HCEC 1CT (cell line): ENCODE results near the gene ATXN7L1.
"Not testable (repeated sequence)": the region's sequence is repeated elsewhere in the genome, so short reads cannot be mapped to it uniquely, and the experiment has no call there.

Source experiments
- DNase-seq: peaks from one replicate; pipeline ENCODE4 v3.0.0-alpha.2; 2017

Gene ATXN7L1

DNA sequence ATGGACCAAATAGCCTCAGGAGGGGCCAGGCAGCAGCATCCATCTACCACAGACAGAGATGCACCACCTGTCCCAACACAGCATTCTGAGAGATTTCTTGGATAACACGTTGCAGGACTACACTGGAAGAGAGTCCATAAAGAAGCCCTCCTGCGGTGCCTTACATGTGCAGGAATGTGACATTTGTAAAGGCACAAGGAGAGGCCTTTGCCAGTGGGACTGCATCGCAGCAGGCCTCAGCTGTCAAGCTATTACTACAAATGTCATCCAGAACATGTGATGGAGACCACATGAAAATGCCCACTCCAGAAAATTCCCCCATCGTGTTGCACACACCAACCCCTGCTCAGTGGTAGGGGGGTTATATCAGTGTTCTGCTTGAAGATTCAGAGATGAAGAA is 77.4 kb downstream of the ATXN7L1 start:
- DNase-seq: no peak

DNA sequence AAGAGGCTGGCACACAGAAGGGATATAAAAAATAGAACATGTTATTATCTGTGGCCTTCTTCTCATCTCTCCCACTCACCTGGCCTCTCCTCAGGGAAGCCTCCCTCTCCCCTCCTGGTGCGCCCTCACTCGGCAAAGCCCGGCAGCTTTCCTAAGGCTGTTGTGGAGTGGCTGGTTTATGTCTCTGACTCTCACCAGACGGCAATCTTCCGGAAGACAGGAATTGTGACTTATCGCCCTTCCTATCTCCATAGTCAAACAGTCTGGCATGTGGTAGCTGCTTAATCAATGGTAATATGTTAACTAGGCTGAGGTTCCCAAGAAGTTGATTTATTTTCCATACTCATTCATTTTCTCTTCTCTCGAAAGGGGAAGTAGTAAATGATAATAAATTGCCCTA is 78.7 kb downstream of the ATXN7L1 start:
- DNase-seq: no peak

DNA sequence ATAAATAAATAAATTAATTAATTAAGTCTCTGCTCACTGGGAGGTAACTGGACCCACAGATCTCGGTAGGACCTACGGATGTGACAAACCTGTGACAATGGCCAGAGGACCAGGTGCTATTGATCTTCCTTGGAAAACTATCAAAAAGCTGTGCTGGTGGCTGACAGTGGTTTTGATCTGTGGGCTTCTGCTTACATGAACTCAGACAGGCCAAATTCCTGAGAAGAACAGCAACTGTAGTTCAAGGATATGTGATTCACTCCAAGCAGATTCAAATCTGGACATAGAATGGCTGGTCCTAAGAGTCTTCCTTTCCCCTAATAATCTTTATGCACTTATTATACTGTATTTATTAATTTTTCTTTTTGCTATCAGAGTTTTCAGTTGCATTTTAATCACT is 80.0 kb downstream of the ATXN7L1 start:
- DNase-seq: peak; percentile 56

DNA sequence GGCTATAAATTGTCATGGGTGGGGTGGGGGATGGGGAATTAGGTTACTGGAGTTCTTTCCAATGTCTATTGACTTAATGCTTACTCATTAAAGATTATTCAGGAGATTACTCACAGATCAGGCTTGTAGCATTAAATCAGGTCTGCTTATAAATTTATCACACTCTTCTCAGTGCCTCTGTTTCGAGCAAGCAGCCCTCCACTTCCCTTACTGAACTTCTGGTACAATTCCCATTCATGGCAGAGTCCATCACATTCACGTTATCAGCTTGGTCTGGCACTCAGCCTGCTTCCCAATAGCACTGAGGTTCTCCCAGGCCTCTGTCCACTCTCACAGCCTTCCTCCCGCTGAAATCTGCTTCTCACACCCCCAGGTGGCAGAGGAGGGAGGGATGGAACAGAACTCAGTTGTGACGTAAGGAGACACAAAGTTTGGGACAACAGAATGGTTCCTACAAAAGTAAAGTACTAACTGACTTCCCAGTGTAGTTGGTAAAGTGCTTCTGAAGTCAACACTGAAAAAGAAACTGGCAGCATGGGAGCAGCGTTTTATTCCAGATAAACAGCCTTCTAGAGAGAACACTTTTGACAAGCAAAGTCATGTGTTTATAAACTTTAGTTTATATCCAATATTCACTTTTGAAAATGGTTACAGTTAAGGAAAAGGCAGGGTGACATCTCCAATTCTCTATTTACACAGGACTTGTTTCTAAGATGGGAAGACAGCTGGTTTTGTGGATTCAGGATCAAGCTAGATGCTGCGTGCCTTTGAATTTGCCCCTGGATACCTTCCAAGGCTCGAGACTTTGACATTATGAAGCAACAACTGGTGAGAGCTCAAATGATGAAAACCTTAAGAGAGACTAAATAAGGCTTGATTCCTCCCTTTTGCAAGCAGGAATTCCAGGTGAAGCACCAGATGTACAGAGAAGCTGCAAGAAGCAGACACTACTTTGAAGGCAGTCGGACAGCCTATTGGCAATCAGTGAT is 81.4 kb downstream of the ATXN7L1 start:
- DNase-seq: peak; percentile 66

DNA sequence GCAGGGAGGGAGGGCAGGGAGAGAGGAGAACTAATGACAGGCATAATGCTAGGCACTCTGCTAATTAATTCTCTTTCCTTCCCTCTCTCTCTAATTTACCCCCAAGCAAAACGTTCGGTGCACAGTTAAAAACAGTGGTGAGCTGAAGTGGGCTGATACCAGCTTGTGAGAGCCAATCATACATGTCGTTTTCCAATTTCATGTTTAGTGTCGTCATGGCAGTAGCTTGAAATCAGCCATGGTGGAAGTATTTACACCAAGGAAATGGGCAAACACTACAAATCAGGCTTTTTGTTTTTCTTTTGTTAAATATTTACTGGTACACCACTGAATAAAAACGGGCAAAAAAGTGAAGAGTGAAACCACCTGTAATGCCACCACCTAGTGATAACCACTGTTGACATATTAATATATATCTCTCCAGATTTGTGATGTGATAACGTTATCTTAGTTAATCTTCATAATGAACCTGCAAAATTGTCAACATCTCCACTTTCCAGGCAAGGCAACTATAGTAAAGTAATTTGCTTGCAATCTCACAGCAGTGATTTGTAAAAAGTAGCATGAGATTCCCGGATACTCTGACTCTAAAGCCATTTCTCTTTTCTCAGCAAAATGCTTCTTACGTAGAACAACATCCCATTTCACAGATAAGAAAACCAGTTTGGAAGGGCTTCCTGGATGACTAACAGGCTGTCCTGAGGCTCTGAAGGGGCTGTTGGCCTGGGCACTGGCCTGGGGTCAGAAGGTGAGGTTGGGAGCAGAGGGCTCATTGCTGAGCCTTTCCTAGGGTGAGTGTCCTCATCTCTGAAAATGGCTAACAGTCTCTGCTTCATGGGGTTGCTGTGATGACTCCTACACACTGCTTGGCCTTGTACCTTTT is 83.7 kb downstream of the ATXN7L1 start:
- DNase-seq: no peak

DNA sequence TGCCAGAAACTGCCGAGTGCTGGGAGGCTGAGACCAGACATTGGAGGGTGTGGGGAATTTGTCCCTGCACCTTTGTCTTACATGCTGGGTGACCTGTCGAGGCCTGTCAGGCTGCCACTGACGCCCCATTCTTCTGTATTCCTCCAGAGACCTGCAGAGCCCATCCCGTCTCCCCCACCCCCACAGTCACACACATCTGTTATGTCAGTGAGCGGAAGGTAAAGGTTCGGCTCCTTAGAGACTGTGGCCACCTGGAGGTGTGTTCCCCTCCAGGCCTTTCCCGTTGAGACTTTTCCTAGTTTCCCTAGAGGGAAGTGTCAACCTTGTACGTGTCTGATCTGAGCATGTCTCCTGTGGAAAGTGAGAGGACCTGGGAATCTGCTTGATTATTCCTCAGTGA is 84.5 kb downstream of the ATXN7L1 start:
- DNase-seq: no peak

DNA sequence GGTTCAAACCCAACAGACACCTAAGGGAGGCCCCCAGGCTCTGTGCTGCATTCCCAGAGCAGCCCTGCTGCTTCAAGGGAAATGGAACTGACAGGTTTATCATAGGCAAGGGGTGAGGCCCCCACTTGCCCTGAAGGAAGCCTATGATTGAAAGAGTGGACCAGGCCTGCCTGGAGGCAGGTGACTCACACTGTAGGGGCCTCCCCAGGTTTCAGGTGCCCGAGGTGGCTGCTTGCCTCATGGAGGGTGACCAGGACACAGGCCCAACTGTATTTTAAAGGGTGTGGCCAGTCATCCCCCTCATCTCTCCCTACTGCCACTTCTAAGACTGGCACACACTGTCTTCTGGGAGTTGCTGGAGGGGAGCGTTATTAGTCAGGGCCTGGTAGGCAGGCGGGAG is 85.4 kb downstream of the ATXN7L1 start:
- DNase-seq: no peak

DNA sequence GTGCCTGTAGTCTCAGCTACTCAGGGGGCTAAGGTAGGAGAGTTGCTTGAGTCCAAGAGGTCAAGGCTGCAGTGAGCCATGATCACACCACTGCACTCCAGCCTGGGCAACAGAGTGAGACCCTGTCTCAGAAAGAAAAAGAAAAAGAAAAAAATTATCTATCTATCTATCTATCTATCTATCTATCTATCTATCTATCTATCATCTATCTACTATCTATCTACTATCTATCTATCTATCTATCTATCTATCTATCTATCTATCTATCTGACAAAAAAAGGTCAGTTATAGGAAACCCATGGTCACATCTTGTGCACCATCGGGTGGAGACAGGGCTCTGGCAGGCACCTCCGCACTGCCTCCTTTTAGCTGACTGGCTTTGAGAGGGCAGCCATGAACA is 85.9 kb downstream of the ATXN7L1 start:
- not testable (repeated sequence) for DNase-seq

DNA sequence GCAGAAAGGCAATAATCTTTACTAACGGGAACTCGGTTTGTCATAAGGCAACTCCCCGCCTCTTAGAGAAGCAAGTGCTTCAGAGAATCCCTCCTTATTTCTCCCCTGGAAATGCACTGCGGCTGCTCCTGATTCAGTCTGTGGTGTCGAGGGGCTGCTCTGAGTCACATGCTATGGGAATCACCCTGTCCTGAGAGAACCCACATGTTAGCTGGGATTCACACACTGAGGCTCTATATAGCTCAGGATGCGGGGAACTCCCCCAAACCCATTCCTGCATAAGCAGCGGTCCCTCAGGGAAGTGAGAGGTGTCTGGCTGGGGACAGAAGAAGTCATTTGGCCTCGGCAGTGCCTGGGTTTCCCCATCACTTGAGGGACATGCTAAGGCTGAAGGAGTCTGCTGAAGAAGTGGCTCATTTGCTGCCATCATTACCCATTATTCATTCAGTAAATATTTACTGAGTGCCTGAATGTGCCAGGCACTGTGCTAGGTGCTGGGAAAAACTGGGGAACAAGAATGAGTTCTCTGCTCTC is 87.5 kb downstream of the ATXN7L1 start:
- DNase-seq: no peak

DNA sequence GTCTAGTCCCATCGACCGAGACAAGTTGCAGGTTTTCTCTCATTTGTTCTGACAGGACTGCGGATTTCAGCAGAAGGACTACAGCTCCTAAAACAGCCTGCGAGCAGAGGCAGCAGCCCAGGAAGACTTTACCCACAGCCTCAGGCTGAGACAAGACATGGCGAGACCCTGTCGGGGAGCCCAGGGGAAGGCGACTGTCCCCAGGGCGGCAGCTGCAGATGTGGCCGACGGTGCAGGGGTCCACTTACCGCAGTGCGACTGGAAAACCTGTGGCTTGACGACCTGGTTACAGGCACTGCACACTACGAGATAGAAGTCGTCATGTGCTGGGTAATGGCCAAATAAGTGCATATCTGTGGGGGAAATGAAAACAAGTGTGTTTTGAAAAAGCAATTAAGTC is 88.0 kb downstream of the ATXN7L1 start:
- DNase-seq: no peak

DNA sequence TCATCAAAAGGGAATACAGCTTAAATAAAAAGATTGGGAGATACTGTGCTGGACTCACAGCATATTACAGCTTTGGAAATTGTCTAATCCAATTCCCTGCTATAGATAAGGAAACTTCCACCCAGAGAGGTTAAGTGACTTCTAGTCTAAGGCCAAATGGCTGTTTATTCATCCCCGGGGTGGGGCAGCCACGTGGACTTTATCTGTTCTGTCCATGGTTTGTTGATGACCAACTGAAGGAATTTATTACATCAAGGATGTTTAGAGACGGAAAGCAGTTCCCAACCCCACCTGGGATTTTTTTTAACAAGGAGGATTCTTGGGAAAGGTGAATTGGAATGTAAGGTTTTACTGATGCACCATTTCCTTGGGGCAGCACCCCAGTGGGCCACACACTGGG is 88.6 kb downstream of the ATXN7L1 start:
- no peak for DNase-seq

DNA sequence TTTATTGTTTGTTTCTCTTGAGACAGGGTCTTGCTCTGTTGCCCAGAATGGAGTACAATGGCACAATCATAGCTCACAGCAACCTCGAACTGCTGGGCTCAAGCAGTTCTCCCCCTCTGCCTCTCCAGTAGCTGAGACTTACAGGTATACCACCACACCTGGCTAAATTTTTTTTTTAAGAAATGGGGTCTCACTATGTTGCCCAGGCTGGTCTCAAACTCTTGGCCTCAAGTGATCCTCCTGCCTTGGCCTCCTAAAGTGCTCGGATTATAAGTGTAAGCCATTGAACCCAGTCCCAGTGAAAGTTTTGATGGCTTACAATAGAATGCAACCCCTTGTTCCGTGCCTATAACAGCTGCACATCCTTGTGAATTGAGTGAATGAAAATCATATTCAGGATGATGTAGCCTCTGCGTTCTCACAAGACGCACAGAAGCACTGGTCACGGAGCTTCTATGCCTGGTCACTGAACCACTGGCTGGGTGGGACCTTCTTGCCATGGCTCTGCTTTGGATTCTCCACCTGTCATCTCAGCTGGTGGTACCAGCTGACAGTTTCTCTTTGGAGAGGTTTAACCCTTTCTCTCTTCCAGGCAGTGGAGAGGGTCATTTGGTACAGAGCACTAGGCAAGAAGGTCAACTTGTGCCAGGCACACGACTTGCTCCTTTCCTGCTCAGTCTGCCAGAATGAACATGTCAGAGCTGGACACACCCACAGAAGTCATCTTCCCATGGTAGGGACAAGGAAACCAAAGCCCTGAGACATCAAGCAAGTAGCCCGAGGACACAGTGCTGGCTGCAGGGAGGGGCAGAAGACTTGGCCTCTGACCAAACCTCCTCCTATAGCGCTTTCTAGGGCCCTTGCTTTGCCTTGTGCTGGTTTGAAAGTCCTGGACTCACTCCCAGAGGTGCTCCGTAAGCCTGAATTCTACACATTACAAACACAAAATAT is 89.6 kb downstream of the ATXN7L1 start:
- DNase-seq: no peak

DNA sequence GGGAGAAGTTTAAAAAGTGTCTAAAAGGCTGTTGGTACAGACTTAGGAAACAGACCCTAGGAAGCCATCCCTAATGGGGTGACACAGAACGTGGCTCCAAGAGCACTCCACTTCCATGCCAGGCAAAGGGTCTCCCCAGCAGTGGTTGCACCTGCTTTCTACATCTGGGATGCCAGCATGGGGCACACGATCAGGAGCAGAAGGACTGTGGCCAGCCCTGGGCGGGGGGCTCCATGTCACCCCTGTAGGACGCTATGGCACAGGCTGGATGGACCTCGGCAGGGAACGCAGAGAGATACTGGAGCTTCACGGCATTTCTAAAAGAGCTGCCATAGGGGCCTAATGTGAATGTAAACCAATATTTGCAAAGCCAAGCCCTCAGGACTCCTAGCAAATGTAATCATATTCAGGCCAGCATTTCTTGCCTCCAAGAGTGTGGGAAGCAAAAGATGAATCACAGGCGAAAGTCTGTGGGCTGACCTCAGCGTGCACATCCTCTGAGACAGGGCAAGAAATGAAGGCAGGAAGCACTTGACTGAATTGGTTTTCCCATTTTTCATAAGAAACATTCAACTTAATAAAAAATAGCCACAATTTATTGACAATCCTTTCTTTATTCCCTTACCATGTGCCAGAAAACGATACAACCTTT is 93.9 kb downstream of the ATXN7L1 start:
- peak; percentile 89 for DNase-seq

DNA sequence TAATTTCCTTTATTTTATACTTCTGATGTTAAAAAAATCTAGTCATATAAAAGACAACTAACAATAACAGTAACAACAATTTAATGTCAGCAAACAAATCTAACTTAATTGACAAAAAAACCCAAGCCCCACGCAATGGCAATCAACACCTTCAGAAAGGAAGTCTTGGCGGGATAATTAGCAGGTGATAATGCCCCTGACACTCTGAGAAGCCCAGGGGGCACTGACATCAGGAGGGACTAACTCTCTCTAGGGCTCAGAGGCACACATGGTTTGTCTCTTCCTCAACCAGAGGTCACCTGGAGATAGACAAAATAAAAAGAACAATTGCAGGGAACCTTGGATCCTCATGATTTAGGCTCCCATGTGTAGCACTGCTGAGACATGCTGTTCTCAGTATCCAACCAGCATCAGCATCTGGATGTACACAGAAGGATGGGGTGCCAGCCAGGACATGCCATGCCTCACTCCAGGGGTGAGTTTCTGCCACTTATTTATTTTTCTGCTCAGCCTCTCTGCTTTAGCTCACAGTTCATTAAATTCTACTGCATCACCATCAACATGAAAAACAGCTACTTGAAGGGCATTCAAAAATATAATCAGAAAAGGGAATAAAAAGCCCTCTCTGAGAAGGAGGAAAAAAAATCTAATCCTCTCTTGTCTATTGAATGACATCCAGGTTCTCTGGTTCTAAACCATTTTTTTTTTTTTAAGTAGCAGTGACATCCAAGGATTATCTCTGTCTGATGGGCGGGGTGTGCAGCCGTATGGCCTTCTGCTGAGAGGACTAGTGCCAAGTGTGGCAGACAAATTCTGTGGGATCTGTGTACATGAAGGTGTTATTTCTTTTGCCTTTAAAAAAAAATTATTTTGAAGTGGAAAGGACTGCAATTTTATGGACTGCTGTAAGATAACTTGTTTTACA is 96.3 kb downstream of the ATXN7L1 start:
- DNase-seq: no peak

DNA sequence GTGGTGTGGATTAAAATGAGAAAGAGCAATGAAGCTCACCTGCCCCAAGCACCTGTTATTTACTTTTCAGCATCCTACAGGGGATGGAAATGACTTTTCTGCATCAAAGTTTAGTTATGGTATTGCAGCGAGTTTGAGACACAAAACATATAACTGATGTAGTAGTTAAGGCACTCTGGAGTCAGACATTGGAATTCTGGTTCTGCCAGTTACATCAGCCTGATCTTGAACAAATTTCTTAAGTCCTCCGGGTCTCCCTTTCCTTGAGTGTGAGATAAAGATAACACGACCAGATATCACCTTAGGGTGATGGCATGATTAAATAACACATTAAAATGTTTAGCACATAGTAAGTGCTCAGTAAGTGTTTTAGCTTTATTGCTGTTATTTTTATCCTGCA is 97.4 kb downstream of the ATXN7L1 start:
- no peak for DNase-seq

DNA sequence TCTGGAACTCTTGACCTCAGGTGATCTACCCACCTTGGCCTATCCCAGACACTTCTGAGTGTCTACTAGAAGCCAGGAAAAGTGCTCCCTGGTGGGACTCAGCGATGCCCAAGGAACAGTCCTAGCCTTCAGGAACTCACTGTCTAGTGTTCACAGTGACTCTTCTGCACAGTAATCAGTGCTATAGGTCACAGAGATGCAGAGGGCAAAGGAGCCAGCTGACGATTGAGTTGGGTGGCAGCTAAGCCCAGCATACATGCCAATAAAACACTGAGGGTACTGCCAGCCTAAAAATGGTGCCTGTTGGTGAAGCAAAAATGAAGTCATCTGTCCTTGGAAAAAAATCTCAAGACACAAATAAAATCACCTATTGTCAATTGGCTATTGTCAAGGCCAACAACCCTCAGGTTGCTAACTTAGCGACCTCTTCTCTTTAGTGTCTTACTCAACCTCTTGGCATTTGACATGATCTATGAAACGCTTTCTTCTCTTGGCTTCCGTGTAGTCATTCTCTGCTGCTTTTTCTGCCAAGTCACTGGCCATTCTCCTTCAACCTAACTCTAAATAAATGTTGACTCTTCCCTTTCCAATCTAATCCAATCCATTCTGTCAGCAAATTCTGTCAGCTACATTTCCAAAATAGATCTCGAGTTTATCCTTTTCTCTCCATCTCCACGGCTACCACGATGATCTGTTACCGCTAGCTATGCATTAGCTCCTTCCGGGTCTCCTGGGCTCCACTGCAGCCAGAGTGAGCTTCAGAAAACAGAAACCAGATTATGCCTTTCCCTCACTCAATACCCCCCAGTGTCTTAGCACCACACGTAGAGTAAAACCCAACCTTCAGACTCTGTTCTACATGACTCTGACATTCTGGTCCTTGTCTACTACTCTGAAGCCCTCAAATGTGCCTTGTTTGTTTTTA is 99.2 kb downstream of the ATXN7L1 start:
- DNase-seq: peak; percentile 63

DNA sequence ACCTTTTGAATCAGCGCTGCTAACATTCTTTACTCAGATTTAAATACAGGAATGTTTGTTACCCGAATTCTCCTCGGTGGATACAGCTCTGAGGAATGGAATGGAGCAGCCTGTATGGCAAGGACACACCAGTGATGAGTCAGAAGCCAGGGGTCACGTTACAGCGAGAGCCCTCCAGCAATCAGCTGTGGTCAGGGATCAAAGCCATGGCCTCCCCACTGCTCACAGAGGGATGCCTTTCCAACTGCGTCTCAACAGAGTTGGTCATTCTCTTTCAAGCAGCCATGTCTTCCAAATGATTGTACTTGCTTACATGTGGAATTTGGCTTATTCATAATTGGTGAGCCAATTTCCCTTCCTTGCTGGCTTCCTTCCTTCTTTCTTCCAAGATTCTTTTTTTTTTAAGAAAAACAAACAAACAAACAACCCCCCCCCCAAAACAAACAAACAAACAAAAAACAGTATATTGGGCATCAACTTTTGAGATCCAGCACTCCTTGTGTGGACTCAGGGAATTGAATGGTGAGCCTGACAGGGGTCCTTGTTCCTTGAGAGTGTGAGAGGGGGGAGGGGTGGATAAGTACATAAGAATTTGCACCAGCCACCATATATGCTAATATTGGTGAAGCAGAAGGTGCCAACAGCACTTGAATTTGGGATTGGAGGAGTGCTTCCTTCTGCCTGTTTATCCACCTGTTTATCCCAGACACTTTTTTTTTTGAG is 100.2 kb downstream of the ATXN7L1 start:
- peak; percentile 100 for DNase-seq

DNA sequence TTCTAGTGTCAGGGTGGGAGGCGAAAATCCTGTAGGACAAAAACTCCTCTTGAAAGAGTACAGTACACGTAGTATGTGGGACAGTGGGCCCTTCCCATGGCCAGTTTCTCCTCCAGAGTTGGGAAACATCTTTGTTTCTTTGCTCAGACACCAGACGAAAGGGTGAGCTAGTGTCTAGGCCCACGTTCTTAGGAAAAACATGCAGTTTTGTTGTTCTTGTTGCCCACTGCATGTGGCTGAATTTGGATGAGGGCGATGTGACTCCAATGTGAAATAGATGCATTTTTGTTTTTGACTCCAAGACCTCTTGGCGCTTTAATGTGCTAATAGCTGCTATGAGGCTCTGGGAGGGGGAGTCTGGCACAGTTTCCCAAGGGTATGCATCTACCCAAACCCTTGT is 100.8 kb downstream of the ATXN7L1 start:
- no peak for DNase-seq

DNA sequence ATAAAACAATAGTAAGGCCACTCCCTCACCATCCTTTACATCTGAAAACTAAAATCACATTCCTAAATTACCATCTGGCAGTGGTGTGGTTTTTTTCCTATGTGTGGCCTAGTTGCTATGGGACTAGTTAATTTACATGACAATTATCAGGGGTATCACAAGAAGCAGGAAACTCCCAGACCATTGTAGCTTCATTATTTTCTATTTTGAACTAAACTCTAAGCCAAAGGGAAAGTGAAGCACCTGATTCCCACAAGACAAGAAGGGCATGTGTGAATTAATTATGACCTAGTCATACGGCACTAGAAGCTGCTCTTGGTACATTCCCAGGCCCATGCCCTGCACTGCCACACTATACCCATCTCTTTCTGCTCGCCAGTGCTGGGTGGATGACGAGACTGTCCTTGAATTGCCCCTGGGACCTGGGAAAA is 103.4 kb downstream of the ATXN7L1 start:
- no peak for DNase-seq
